ENCODE data around the gene TBC1D2B.
"Not testable (repeated sequence)": the region's sequence is repeated elsewhere in the genome, so short reads cannot be mapped to it uniquely, and the experiment has no call there.

- not testable (repeated sequence) for TF ChIP-seq CTCF, POLR2AphosphoS5, POLR2A (IDR thresholded peaks at IDR 0.05)
Observed at GRCh38 chr15:77958021-77958420, 119.5 kb downstream of the TBC1D2B start.

All from upper lobe of left lung (tissue), 4 donors.